HG03108 (cell line): ENCODE results near the gene CDH20.
A peak's percentile ranks its signal among the peaks of the same experiment; 100 is the strongest.

Experiments used
- ATAC-seq: cut with Tn5 transposase; IDR thresholded peaks from one replicate; pipeline ENCODE4 v1.9.1; 2021; ENCODE audit warnings: moderate library complexity; ENCODE audit not compliant: unreplicated experiment

The CDH20 gene

GRCh38 chr18:61333271-61333745 is at the start of gene CDH20:
TSS of gene CDH20 (plus strand) at chr18:61333430.
- ATAC-seq: no peak

- ATAC-seq: no peak
Measured at GRCh38 chr18:61284039-61284438, 49.2 kb upstream of the CDH20 start.

- no peak for ATAC-seq
Measured at GRCh38 chr18:61285777-61286176, 47.5 kb upstream of the CDH20 start.

- no peak for ATAC-seq
Measured at GRCh38 chr18:61286867-61287266, 46.4 kb upstream of the CDH20 start.

- ATAC-seq: no peak
Measured at GRCh38 chr18:61290616-61291015, 42.6 kb upstream of the CDH20 start.

GRCh38 chr18:61292280-61293035 is 40.8 kb upstream of the CDH20 start:
- no peak for ATAC-seq

- ATAC-seq: no peak
Measured at GRCh38 chr18:61295153-61295552, 38.1 kb upstream of the CDH20 start.

GRCh38 chr18:61308004-61308403 is 25.2 kb upstream of the CDH20 start:
- ATAC-seq: no peak

GRCh38 chr18:61308795-61309393 is 24.3 kb upstream of the CDH20 start:
- no peak for ATAC-seq

- peak; percentile 86 for ATAC-seq
Measured at GRCh38 chr18:61322265-61322873, 10.9 kb upstream of the CDH20 start.

GRCh38 chr18:61323951-61324350 is 9.3 kb upstream of the CDH20 start:
- no peak for ATAC-seq

GRCh38 chr18:61326407-61326806 is 6.8 kb upstream of the CDH20 start:
- ATAC-seq: no peak

- ATAC-seq: no peak
Measured at GRCh38 chr18:61329398-61329797, 3.8 kb upstream of the CDH20 start.

GRCh38 chr18:61331051-61331450 is 2.2 kb upstream of the CDH20 start:
- no peak for ATAC-seq

- no peak for ATAC-seq
Measured at GRCh38 chr18:61333746-61334490, 688 bp downstream of the CDH20 start.

- ATAC-seq: no peak
Measured at GRCh38 chr18:61334491-61334850, 1.2 kb downstream of the CDH20 start.

- no peak for ATAC-seq
Measured at GRCh38 chr18:61334951-61335683, 1.9 kb downstream of the CDH20 start.

- no peak for ATAC-seq
Measured at GRCh38 chr18:61335684-61336555, 2.7 kb downstream of the CDH20 start.

- ATAC-seq: no peak
Measured at GRCh38 chr18:61336766-61337165, 3.5 kb downstream of the CDH20 start.

GRCh38 chr18:61337527-61337926 is 4.3 kb downstream of the CDH20 start:
- no peak for ATAC-seq
